ENCODE results near the gene BNIPL. TPM values are rescaled to one million over a fixed set of nuclear protein-coding genes. Genes with fewer than 3 reads are reported as not detected.

BNIPL gene
- total RNA-seq, 1 experiment from 2014 or later, result not detected

DNA sequence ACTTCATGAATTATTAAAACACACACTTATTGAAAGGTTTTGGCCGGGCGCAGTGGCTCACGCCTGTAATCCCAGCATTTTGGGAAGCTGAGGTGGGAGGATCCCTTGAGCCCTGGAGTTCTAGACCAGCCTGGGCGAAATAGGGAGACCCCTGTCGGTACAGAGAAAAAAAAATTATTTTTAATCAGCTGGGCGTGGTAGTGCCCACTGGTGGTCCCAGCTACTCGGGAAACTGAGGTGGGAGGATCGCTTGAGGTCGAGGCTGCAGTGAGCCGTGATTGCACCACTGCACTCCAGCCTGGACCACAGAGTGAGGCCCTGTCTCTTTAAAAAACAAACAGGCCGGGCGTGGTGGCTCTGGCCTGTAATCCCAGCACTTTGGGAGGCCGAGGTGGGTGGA lies 35.8 kb downstream of the BNIPL start:
- in situ Hi-C loops (cut with HindIII; ENCODE audit: low pct_unique_long_range_greater_than_20kb, low sequenced_read_pairs), result no loop called here
- DNase-seq (ENCODE audit: low read depth), result no peak

DNA sequence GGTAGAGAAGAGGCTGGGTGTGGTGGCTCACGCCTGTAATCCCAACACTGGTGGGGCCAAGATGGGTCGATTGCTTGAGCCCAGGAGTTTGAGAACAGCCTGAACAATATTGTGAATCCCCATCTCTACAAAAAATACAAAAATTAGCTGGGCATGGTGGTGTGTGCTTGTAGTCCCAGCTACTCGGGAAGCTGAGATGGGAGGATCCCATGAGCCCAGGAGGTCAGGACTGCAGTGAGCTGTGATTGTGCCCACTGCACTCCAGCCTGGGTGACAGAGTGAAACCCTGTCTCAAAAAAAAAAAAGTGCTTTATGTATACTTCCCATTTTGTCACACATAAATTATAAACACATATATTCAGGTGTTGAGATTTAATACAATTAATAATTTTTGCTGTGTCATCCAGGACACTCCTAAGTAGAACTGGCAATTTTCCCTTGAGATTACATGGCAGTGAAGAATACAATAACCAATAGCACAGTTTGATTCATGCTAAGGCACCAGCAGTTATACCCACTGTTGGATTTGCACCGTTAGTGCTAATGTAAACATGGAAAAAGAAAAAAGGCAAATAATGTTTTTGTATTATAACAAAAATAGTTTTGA lies 49.7 kb downstream of the BNIPL start:
- in situ Hi-C loops (cut with HindIII; ENCODE audit: low pct_unique_long_range_greater_than_20kb, low sequenced_read_pairs), result no loop called here
- DNase-seq (ENCODE audit: low read depth), result no peak

Other genes with a start within 250 kb of the BNIPL start
- gene CTSK, start 228.3 kb upstream of the BNIPL start, total RNA-seq (2014; rRNA removed; shearing (Covaris generic); ENCODE audit: low replicate concordance), result not detected in 2 replicates
- 5.8 and 8.5 TPM in 2 replicates for gene ARNT, start 160.0 kb upstream of the BNIPL start, total RNA-seq (2014; rRNA removed; shearing (Covaris generic); ENCODE audit: low replicate concordance)
- not detected in 2 replicates for gene CTXND2, start 149.4 kb upstream of the BNIPL start, total RNA-seq (2014; rRNA removed; shearing (Covaris generic); ENCODE audit: low replicate concordance)
- 29.2 and 31.7 TPM in 2 replicates for gene SETDB1, start 110.2 kb upstream of the BNIPL start, total RNA-seq (2014; rRNA removed; shearing (Covaris generic); ENCODE audit: low replicate concordance)
- gene CERS2, start 61.8 kb upstream of the BNIPL start, total RNA-seq (2014; rRNA removed; shearing (Covaris generic); ENCODE audit: low replicate concordance), result 41.8 and 63.4 TPM in 2 replicates
- gene ANXA9, start 54.3 kb upstream of the BNIPL start, total RNA-seq (2014; rRNA removed; shearing (Covaris generic); ENCODE audit: low replicate concordance), result 1.2 and 1.3 TPM in 2 replicates
- gene MINDY1, start 29.7 kb upstream of the BNIPL start, total RNA-seq (2014; rRNA removed; shearing (Covaris generic); ENCODE audit: low replicate concordance), result 8.4 and 11.9 TPM in 2 replicates
- 6.9 and 14.4 TPM in 2 replicates for gene PRUNE1, start 28.1 kb upstream of the BNIPL start, total RNA-seq (2014; rRNA removed; shearing (Covaris generic); ENCODE audit: low replicate concordance)
- 0.84 and 1.9 TPM in 2 replicates for gene C1orf56, start 11.2 kb downstream of the BNIPL start, total RNA-seq (2014; rRNA removed; shearing (Covaris generic); ENCODE audit: low replicate concordance)
- 47.6 and 54.9 TPM in 2 replicates for gene CDC42SE1, start 23.0 kb downstream of the BNIPL start, total RNA-seq (2014; rRNA removed; shearing (Covaris generic); ENCODE audit: low replicate concordance)
- gene MLLT11, start 23.8 kb downstream of the BNIPL start, total RNA-seq (2014; rRNA removed; shearing (Covaris generic); ENCODE audit: low replicate concordance), result 19.9 and 28.8 TPM in 2 replicates
- 7.7 and 9.2 TPM in 2 replicates for gene GABPB2, start 34.2 kb downstream of the BNIPL start, total RNA-seq (2014; rRNA removed; shearing (Covaris generic); ENCODE audit: low replicate concordance)
- gene SEMA6C, start 110.0 kb downstream of the BNIPL start, total RNA-seq (2014; rRNA removed; shearing (Covaris generic); ENCODE audit: low replicate concordance), result 1.9 TPM in 1 of 2 replicates, not detected in the other
- gene TNFAIP8L2, start 120.1 kb downstream of the BNIPL start, total RNA-seq (2014; rRNA removed; shearing (Covaris generic); ENCODE audit: low replicate concordance), result not detected in 2 replicates
- gene LYSMD1, start 129.3 kb downstream of the BNIPL start, total RNA-seq (2014; rRNA removed; shearing (Covaris generic); ENCODE audit: low replicate concordance), result 17.5 and 19.8 TPM in 2 replicates
- gene SCNM1, start 129.6 kb downstream of the BNIPL start, total RNA-seq (2014; rRNA removed; shearing (Covaris generic); ENCODE audit: low replicate concordance), result 30.4 and 52.3 TPM in 2 replicates
- not detected in 2 replicates for gene TMOD4, start 139.4 kb downstream of the BNIPL start, total RNA-seq (2014; rRNA removed; shearing (Covaris generic); ENCODE audit: low replicate concordance)
- 98.7 and 126 TPM in 2 replicates for gene VPS72, start 153.6 kb downstream of the BNIPL start, total RNA-seq (2014; rRNA removed; shearing (Covaris generic); ENCODE audit: low replicate concordance)
- gene PIP5K1A, start 162.0 kb downstream of the BNIPL start, total RNA-seq (2014; rRNA removed; shearing (Covaris generic); ENCODE audit: low replicate concordance), result 14.0 and 51.9 TPM in 2 replicates
- gene PSMD4, start 218.1 kb downstream of the BNIPL start, total RNA-seq (2014; rRNA removed; shearing (Covaris generic); ENCODE audit: low replicate concordance), result 266 and 273 TPM in 2 replicates
- gene ZNF687, start 245.7 kb downstream of the BNIPL start, total RNA-seq (2014; rRNA removed; shearing (Covaris generic); ENCODE audit: low replicate concordance), result 10.7 and 19.0 TPM in 2 replicates